ENCODE results near the gene XRCC6.
"Not testable (repeated sequence)": the region's sequence is repeated elsewhere in the genome, so short reads cannot be mapped to it uniquely, and the experiment has no call there.

The XRCC6 gene

DNA sequence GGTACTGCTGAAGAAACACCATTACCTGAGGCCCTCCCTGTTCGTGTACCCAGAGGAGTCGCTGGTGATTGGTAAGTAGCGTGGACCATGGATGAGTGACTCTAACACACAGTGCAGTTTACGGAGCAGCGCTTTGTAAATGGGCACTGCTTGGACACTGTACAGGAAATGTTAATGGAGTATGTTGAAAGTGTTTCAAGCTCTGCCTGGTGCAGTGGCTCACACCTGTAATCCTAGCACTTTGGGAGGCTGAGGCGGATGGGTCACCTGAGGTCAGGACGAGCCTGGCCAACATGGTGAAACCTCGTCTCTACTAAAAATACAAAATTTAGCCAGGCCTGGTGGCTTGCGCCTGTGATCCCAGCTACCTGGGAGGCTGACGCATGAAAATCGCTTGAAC, 29.7 kb downstream of the XRCC6 start:
- no peak for DNase-seq (ENCODE audit: low read depth, low spot score)

DNA sequence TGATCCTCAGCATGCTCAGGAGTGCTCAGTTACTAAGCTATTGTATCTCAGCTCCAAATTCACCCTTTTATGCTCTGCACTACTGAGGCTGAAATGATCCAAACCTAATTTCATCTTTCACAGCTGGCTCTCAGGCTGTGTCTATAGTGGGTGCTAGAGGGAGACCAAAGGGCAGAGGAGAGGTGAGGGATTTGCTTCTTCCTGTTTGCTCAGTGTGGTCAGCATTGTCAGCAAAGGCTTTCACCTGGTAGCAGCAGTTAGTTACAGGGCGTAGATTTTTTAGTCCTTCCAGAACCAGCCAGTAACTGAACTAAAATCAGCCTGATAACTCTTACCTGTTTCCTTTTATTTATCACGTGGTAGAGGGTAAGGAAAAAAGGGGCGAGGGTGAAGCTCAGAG, 33.2 kb downstream of the XRCC6 start:
- no peak for DNase-seq (ENCODE audit: low read depth, low spot score)

DNA sequence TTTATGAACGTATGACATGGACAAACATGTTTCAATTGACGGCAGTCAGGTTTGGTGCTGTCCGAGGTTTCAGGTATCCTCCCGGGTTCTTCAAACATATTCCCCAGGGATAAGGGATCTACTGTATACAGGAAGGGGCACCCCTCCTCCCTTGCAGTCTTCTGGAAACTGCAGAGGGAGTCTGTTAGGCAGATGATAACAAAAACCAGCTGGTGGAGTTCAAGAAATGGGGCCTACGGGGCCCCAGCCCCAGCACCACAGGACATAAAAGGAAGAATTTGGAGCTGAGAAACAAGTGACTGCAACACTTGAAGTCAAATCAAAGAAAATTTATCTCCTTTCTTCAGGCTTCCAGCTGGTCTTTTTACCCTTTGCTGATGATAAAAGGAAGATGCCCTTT, 35.5 kb downstream of the XRCC6 start:
- DNase-seq (ENCODE audit: low read depth, low spot score): no peak

DNA sequence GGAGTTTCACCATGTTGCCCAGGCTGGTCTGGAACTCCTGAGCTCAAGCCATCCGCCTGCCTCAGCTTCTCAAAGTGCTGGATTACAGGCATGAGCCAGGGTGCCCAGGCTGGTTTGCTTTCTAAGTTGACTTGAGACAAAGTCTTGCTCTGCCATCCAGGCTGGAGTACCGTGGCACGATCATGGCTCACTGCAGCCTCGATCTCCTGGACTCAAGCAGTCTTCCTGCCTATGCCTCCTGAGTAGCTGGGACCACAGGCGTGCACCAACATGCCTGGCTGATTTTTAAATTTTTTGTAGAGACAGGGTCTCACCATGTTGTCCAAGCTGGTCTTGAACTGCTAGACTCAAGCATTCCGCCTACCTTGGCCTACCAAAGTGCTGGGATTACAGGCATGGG, 36.6 kb downstream of the XRCC6 start:
- DNase-seq (ENCODE audit: low read depth, low spot score): no peak

DNA sequence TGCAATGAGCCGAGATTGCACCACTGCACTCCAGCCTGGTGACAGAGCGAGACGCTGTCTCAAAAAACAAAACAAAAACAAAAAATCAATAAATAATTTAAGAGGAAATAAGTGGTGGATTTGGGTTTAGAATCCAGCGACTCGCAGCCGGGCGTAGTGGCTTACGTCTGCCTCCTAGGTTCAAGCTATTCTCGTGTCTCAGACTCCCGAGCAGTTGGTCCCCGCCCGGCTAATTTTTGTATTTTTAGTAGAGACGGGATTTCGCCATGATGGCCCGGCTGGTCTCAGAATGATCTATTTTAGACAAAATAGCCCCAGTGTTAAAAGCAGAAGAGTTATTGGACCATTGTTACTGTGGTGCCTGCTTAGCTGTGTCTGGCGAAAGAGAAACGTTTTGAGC, 37.8 kb downstream of the XRCC6 start:
- no peak for DNase-seq (ENCODE audit: low read depth, low spot score)

DNA sequence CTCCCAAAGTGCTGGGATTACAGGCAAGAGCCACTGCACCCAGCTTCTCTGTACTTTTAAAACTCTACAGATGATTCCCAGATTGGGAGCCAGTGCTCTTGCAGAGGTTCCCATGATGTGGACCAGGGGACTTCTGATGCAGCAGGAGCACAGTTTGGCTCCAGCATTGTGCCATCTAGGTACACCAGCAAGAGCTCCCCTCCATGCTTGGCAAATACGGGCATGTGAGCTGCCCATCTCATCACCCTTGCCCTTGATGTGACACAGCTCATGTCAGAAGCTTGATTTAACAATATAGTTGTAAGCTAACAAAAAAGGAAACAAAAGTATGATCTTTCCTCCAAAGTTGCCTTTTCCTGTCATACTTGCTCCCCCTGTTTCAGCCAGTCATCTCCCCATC, 38.8 kb downstream of the XRCC6 start:
- DNase-seq (ENCODE audit: low read depth, low spot score): no peak

DNA sequence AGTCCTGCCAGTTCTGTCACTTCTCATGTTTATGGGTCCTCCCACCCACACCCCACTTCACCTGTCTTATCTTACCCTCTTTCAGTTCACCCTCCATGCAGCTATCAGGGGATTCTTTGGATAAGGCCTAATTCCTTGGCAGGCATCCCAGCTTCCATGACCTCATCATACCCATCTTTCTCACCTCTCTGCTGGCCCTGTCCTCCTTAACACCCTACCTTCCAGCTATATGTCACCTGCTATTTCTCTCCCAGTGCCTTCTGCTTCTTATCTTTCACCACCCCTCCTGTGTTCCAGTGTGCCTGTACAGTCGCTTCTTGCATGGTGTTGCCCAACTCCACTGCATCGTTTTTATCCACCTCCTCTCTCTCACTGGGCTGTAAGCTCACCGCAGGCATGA, 39.3 kb downstream of the XRCC6 start:
- no peak for DNase-seq (ENCODE audit: low read depth, low spot score)

DNA sequence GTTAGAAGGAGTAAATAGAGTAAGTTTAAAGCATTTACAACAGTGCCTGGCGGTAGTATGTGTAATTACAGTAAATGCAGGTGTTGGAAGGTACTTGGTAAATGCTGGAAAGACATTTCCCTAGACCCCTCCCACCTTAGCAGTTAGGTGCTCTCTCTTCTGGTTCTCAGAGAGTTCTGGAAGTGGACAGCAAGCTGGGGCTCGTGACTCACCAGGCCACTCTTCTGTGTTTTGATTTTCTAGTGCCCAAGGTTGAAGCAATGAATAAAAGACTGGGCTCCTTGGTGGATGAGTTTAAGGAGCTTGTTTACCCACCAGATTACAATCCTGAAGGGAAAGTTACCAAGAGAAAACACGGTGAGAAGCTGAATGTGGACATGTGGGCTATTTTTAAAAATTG, 40.0 kb downstream of the XRCC6 start:
- no peak for DNase-seq (ENCODE audit: low read depth, low spot score)

DNA sequence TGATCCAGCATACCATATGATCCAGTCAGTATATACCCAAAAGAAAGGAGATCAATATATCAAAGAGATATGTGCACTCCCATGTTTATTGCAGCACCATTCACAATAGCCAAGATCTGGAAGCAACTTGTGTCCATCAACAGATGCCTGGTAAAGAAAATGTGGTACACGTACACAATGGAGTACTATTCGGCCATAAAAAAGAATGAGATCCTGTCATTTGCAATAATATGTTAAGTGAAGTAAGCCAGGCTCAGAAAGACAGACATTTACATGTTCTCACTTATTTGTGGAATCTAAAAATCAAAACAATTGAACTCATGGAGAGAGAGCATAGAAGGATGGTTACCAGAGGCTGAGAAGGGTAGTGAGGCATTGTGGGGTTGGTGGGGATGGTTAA, 40.6 kb downstream of the XRCC6 start:
- no peak for DNase-seq (ENCODE audit: low read depth, low spot score)

DNA sequence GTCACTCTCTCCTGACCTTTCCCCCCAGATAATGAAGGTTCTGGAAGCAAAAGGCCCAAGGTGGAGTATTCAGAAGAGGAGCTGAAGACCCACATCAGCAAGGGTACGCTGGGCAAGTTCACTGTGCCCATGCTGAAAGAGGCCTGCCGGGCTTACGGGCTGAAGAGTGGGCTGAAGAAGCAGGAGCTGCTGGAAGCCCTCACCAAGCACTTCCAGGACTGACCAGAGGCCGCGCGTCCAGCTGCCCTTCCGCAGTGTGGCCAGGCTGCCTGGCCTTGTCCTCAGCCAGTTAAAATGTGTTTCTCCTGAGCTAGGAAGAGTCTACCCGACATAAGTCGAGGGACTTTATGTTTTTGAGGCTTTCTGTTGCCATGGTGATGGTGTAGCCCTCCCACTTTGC, 42.5 kb downstream of the XRCC6 start:
- not testable (repeated sequence) for DNase-seq (ENCODE audit: low read depth, low spot score)

DNA sequence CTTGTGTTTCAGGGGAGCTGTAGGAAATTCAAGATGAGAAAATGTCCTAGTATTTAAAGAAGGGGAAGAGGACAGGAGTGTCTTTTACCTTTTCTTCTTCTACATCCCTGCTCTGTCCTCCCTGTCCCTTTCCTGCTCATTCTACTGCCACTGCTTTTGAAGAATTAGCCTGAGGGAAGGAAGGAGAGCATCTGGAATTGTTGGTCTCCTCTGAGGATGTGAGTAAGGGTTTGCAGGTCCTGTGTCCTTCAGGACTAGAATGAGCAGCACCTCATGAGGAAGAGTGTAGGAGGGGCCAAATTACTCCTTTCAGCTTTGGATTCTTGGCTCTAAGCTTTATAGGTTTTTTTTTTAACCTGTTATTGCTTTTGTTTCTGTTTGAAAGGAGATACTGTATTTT, 43.4 kb downstream of the XRCC6 start:
- no peak for DNase-seq (ENCODE audit: low read depth, low spot score)

DNA sequence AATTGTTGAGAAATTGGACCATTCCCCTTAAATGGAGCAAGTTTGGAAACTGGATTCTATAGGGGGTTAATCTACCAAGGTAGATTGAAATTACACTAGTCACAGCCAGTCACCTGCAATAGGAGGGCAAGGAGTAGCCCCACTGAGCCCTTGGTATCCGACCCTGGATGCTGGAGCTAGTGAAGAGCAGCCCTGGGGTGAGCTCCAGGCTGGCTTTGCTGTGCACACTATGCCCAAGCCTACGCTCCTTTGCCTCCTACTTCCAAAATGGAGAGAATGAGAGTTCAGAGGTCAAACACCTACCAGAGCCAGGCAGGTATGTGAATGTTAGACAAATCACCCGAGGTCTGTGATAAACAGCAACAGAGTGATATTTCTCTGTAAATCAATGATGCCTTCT, 43.9 kb downstream of the XRCC6 start:
- no peak for DNase-seq (ENCODE audit: low read depth, low spot score)

DNA sequence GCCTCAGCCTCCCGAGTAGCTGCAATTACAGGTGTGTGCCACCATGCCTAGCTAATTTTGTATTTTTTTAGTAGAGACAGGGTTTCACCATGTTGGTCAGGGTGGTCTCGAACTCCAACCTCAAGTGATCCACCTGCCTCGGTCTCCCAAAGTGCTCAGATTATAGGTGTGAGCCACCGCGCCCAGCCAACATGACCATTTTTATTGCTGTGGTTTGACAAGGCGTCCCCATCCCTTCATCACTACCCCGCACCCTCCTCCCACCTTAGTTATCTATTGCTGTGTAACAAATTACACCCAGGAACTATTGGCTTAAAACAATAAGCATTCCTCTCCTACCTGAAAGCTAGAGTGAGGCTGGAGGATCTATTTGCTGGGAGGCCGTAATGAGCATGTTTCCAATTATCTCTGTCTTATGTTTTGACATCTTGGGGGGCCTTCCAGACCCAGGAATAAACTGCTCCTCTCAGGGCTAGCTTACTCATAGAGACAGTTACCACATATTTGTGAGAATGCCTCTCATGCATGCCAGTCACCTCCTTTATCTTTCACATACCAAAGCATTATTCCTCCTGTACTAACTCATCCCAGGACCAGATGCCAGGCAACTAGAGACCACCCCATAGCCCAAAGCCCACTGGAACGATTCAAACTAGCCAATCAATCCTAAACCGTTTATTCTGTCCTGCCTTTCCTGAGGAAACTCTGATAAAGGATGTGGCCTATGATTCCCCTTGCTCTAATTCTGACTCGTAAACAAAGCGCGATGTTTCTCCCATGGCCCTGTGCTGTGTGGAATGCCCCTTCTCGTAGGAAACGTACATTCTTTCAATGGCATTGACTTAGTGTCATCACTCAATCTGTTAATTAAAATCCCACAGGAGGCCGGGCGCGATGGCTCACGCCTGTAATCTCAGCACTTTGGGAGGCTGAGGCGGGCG, 48.1 kb downstream of the XRCC6 start:
- DNase-seq (ENCODE audit: low read depth, low spot score): no peak

DNA sequence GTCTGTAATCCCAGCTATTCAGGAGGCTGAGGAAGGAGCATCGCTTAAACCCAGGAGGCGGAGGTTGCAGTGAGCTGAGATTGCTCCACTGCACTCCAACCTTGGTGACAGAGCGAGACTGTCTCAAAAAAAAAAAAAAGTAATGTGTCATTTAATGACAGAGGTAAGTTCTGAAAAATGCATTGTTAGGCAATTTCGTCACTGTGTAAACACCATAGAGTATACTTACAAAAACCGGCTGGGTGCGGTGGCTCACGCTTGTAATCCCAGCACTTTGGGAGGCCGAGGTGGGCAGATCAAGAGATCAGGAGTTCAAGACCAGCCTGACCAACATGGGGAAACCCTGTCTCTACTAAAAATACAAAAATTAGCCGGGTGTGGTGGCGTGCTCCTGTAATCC, 51.0 kb downstream of the XRCC6 start:
- not testable (repeated sequence) for DNase-seq (ENCODE audit: low read depth, low spot score)

DNA sequence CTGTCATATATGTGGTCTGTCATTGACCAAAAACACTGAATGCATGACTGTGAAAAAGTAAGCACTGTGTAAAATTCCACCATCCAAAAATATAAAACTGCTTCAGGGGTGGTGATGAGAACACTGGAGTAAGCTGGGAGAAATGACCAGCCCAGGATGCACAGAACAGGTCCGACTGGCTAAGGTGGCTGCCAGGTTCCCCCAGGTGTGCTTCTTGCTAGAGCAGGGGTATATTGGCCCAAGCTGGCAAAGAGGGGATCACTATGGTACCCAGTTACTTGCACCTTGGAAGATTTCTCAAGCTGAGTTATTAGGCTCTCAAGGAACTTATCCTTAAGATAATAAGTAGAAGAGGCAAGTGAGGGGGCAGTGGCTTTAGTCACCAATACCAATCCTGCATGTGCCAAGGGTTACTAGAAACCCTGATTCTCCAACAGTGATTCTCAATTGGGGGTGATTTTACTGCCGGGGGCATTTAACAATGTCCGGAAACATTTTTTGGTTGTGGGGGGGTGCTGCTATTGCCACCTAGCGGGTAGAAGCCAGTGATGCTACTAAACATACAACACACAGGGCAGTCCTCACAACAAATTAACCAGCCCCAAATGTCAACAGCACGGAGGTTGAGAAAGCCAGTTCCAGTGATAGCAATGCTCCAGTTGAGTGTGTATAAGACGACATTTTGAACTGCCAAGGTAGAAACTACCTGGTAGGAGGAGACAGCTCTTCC, 51.9 kb downstream of the XRCC6 start:
- DNase-seq (ENCODE audit: low read depth, low spot score): no peak

DNA sequence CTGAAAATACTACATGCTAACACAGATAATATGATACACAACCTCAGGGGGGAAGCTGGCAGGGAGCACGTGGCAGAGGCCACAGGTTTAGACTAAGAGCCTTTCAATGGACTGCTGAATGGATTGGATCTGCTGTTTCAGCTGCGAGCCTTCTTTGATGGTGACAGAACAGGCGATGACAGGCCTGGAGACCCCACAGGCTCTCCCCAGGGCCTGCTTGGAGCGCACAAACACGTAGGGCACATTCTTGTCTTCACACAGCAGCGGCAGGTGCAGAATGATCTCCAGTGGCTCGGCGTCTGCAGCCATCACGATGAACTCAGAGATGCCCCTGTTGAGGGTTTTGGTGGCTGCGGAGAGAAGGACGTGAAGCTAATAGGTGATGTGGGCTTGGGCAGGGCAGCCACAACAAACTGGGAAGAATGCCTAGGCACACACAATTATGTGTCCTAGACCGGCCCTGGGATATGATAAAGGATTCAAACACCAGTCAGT, 53.8 kb downstream of the XRCC6 start:
- no peak for DNase-seq (ENCODE audit: low read depth, low spot score)

DNA sequence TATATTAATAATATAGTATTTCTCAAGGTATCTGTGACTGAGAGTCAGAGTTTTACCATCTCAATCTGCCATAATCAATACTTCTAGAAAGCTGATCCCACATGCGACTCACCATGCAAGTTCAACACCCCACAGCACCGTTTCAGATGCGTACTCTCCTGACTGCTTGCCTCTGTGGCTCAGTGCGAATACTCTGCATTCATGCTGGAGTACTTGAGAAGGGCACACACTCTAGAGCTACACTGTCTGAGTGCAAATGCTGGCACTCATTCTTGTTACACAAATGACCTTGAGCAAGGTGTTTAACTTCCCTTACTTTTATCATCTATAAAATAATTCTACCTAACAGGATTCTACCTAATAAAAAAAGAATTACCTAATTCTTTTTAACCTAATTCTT, 55.0 kb downstream of the XRCC6 start:
- DNase-seq (ENCODE audit: low read depth, low spot score): no peak

DNA sequence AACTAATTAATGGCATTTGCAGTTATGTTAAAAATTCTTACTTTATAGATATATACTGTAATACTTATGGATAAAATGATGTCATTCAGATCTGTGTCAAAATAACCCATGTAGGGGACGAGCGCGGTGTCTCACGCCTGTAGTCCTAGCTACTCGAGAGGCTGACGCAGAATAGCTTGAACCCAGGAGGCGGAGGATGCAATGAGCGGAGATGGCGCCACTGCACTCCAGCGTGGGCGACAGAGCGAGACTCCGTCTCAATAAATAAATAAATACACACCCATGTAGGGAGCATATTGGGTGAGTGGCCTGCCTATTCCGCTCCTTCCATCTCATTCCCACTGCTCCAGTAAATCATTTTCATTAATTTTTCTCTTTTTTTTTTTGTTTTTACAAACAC, 60.5 kb downstream of the XRCC6 start:
- DNase-seq (ENCODE audit: low read depth, low spot score): no peak

DNA sequence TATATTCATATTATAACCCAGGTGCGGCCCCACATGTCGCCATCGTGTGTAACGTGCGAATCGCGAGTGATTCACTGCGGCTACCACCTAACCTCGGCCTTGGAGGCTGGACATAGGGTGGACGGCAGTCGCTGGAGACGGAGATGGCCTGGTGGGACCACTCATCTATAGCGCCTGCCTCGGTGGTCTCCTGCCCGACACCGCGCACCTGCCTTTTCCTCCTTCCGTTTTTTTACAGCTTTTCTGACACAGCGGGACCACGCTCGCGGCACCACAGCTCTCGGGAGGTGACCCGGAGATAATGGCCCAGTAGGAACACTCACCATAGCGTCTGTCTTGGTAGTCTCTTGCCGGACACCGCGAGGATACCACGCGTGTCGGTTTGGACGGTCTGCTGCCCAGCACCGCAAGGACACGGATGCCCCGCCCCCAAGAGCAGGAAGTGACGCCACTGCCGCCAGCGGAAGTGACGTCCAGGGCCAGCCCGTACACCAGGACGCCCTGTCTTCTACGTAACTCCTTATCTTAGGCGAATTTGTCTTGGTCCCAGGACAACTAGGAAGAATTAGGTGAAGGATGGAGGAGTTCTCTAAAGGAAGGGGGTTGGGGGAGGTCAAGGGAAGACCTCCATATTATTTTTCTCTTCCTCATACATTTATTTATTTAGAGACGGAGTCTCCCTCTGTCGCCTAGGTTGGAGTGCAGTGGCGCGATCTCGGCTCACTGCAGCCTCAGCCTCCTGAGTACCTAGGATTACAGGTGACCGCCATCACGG, 61.1 kb downstream of the XRCC6 start:
- DNase-seq (ENCODE audit: low read depth, low spot score): peak; percentile 62

DNA sequence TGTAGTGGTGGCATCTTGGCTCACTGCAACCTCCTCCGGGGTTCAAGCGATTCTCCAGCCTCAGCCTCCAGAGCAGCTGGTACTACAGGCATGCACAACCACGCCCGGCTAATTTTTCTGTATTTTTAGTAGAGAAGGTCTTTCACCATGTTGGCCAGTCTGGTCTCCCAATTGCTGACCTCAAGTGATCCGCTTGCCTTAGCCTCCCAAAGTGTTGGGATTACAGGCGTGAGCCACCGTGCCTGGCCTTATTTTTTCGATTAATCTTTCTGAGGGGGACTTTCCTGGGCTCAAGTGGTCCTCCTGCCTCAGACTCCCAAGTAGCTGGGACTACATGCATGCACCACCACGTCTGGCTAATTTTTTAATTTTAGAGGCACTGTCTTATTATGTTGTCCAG, 62.0 kb downstream of the XRCC6 start:
- no peak for DNase-seq (ENCODE audit: low read depth, low spot score)

DNA sequence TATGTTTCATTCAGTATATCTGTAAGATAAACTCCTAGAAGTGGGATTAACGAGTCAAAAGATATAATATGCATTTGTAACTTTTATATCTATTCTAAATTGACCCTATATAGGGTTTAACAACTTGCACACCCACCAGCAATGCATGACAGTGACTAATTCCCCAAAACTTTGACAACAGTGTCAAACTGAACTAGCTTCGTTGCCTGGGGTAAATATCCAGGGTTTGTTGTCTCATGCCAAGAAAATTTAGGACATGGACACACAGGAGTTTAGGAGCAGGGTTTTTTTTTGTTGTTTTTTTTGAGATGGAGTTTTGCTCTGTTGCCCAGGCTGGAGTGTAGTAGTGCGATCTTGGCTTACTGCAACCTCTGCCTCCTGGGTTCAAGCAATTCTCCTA, 62.5 kb downstream of the XRCC6 start:
- no peak for DNase-seq (ENCODE audit: low read depth, low spot score)

DNA sequence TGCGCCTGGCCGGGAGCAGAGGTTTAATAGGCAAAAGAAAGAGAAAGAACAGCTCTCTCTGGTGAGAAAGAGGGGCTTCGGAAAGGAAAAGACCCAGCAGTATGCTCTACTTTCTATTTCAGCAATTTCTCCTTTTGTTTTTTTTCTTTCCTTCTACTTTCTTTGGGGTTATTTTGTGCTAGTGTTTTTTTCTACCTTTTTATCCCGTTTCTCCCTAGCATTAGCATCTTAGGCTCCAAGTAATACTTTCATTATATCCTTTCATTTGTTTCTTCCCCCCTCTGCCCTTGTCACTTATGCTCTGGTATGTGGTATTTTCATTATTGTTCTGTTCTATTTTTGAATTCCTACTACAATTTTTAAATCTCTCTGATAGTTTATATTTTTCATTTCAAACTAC, 63.1 kb downstream of the XRCC6 start:
- no peak for DNase-seq (ENCODE audit: low read depth, low spot score)

All from activated naive CD8-positive, alpha-beta T cell treated with anti-CD3 and anti-CD28 coated beads, Interleukin-2, amount 50 U/mL, for 16 hours (primary cell).